HG03066 (cell line): ENCODE measurements around the gene SMDT1.
A peak's percentile ranks its signal among the peaks of the same experiment; 100 is the strongest.
"Not testable (repeated sequence)": the region's sequence is repeated elsewhere in the genome, so short reads cannot be mapped to it uniquely, and the experiment has no call there.

Source experiments
- ATAC-seq: cut with Tn5 transposase; IDR thresholded peaks from one replicate; pipeline ENCODE4 v1.9.1; 2021; ENCODE audit warnings: low read depth; ENCODE audit not compliant: unreplicated experiment

The SMDT1 gene

GRCh38 chr22:42070517-42071422 is 8.7 kb upstream of the SMDT1 start, which contains the start of gene NAGA:
Gene NAGA, minus strand, starts transcription at chr22:42070812. Its CDS starts 515 bp downstream, at chr22:42070297.
- ATAC-seq: peak; percentile 88

GRCh38 chr22:42071508-42071907 is 8.0 kb upstream of the SMDT1 start:
- ATAC-seq: not testable (repeated sequence)

DNA sequence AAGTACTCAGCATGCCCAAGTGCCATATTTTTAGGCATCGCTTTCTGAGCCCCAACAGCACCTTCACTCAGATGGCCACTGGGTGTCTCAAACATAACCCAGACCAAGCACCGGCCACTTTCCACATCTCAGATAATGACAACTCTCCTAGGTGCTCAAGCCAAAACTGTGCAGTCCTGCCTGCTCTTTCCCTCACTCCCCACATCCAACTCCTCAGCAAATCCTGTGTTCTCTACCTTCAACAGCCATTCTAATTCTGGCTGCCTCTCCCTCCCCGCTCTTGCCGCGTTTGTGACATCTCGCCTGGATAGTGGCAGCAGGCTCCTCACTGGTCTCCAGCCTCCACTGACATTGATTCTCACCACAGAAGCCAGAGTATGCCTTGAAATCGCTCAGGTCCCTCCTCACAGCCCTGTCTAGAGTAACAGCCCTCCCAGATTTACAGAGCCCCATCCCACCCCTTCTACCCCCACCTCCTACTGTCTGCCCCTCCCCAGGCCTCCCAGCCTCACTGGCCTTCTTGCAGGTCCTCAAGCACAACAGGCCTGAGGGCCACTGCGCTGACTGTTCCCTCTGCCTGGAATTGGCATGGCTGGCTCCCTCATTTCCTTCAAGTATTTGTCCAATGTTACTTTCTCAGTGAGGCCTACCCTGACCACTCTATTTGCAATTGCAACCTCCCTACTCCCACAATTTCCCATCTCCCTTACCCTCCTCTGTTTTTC is 6.7 kb upstream of the SMDT1 start:
- ATAC-seq: no peak

GRCh38 chr22:42073621-42074041 is 5.9 kb upstream of the SMDT1 start:
- ATAC-seq: no peak

GRCh38 chr22:42074132-42074811 is 5.2 kb upstream of the SMDT1 start, which contains the start of gene PHETA2:
Gene PHETA2, plus strand, starts transcription at chr22:42074248. Its CDS starts 3,046 bp downstream, at chr22:42077294.
- no peak for ATAC-seq

- no peak for ATAC-seq
These were observed 4.4 kb upstream of the SMDT1 start for GRCh38 chr22:42074846-42075676.

DNA sequence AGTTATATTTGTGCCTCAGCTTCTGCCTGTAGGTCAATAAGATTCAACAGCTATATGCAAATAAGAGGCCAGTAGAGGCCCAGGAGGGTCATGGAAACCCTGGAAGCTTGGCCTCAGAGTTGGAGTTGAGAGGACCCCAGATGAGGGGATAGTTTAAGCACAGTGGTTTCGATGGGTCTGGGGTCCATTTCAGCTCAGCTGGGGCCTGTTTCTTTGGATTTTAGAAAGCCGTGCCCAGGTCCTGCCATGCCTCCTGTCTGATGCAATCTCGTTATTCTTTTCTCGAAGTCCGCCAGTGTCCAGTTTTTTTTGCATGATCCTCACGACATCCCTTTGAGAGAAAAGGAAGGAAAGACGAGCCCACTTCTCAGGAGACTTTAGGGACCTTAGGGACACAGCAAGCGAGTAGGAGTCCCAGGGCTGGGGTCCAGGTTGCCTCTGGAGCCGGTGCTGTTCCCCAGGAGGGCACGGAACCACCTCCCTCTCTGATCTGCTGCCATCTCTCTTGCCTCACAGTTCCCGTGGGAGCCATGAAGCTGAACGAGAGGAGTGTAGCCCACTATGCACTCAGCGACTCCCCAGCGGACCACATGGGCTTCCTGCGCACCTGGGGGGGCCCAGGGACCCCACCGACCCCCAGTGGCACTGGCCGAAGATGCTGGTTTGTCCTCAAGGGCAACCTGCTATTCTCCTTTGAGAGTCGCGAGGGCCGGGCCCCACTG is 2.6 kb upstream of the SMDT1 start:
- no peak for ATAC-seq

DNA sequence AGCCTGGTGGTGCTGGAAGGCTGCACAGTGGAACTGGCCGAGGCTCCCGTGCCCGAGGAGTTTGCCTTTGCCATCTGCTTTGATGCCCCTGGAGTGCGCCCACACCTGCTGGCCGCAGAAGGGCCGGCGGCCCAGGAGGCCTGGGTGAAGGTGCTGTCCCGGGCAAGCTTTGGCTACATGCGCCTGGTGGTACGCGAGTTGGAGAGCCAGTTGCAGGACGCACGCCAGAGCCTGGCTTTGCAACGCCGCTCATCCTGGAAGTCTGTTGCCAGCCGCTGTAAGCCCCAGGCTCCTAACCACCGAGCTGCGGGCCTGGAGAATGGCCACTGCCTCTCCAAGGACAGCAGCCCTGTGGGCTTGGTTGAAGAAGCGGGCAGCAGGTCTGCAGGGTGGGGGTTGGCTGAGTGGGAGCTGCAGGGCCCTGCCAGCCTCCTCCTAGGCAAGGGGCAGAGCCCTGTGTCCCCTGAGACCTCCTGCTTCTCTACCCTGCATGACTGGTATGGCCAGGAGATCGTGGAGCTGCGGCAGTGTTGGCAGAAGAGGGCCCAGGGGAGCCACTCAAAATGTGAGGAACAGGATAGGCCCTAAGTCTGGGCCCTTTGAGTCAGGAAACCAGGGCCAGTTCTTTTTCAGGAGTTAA is 1.9 kb upstream of the SMDT1 start:
- ATAC-seq: no peak

DNA sequence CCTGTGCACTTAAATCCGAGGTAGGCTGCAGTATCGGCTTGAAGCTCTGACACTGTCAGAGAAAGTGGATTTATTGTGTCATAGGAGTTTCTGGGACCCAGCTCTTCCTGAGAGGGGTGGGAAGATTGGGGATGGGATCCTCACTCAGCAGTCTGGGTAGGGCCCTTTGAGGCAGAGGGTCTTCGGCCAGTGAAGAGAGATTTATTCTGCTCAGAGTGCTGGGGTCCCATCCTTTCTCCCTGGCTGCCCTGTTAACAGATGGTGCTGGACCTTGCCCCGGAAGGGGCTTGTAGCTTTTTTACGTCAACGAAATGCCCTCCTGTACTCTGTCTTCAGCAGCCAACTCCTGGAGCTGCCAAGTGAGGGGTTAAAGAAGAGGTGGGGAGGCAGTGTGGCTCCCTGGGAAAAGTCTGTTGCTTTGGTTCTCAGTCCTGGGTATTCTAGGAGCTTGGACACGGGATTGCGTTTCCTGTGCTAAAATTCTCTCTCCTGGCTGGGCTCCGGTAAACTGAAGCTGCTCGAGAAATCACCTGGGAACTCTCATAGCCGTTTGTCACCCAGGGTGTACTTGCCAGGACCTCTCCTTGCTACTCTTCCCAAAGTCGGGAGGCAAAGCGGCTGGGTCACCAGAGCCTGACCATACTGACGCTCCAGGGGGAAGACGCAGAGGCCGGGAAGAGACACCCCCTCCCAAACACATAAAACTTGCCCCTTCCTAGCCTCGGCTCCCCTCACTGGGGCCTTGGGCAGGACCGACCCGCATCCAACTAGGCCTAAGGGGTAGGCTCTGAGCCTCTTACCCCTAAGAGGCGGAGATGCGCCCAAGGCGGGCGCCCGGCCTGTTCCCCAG is 806 bp upstream of the SMDT1 start:
- no peak for ATAC-seq

GRCh38 chr22:42080287-42080686 is 787 bp downstream of the SMDT1 start:
- ATAC-seq: no peak

GRCh38 chr22:42083119-42083518 is 3.6 kb downstream of the SMDT1 start:
- ATAC-seq: no peak

DNA sequence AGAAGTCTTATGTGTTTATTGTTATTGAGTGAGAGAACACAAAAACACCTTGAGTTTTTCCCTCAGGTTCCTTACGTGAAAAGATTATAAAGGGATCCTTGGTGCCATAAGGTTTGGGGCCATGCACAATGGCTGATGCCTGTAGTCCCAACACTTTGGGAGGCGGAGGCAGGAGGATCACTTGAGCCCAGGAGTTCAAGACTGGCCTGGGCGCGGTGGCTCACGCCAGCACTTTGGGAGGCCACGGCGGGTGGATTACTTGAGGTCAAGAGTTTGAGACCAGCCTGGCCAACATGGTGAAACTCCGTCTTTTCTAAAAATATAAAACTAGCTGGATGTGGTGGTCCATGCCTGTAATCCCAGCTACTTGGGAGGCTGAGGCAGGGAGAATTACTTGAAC is 5.4 kb downstream of the SMDT1 start:
- no peak for ATAC-seq

DNA sequence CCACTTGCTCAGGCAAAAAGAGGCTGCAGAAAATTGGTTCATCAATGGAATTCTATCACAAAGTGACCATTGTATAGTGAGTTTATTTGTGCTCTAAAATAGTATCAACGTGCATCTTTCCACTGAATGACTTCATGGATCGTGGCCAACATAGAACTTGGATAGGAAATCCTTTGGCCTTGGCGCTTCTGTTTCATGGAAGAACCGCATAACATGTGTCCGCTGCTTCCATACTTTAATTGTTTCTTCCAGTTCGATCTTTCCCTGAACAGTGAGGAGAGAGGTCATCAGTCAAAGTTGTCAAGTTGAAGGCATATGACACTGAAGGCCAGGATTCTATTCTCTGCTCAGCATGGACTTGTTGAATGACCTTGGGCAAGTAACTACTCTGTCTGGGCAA is 6.6 kb downstream of the SMDT1 start:
- no peak for ATAC-seq

DNA sequence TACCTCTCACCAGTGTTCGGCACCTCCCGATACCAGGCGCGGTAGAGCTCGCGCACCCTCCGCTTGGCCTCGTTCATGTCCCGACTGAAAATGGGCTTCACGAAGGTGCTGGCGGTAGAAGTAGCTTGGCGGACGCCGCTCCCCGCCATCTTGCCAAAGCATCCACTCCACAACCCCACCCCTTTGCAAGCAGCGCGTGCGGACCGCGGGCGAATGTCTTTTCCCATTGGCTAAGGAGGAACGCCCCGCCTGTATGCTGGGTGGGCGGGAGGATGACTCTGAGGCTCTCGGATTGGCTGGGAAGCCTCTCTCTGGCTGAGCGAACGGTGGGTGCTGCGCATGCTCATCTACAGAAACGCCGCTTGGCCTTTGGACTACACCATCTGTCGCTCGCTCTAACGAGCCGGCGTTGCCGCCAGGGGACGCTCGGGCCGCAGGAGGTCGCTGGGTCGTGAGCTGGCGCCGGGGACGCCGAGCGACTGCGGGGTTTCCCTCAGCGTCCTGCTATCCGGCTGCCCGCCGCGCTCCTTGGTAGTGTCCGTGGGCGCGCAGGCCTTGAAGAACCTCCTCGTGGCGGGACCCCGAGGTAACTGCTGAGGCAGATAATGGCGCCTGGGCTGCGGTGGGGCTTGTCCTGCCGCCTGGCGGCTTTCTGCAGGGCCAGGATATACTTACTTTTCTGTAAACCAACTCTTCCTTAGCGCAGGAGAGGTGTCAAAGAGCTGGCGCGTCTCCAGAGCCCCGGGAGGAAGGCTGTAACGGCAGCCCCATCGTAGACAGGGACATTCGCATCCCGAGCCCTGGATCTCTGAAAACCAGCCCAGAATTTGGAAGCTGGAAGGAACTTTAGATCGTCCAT is 11.3 kb downstream of the SMDT1 start, which contains the start of gene NDUFA6:
TSS of gene NDUFA6 (minus strand) at position 177 of the 859 bp plus-strand sequence. CDS start at position 149, 28 bp downstream.
- peak; percentile 90 for ATAC-seq

DNA sequence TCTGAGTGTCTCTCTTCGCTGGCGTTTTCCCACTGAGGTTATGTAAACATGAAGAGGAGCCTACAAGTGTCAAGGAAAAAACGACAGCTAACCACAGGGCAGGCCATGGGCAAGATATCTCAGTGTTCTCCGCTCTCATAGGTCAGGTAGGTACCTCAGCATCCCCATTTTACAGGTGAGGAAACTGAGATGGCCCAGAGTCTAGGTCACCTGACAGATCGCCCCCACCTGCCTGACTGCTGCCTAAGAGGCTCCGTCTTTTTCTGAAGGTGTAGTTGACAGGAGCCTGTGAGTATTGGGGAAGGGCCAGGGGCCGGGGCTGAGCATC is 11.9 kb downstream of the SMDT1 start:
- ATAC-seq: no peak

GRCh38 chr22:42101199-42101598 is 21.7 kb downstream of the SMDT1 start:
- ATAC-seq: no peak

- ATAC-seq: not testable (repeated sequence)
These were observed 24.9 kb downstream of the SMDT1 start for GRCh38 chr22:42104332-42104860.
